Measurements from ENCODE around the gene KRTAP9-7. TPM values are rescaled to one million over a fixed set of nuclear protein-coding genes. Genes with fewer than 3 reads are reported as not detected.
A peak's percentile ranks its signal among the peaks of the same experiment; 100 is the strongest.
"Not testable (repeated sequence)": the region's sequence is repeated elsewhere in the genome, so short reads cannot be mapped to it uniquely, and the experiment has no call there.

The KRTAP9-7 gene
- total and polyA plus RNA-seq, 2 experiments from 2014 or later: not detected

GRCh38 chr17:41263212-41263611, 12.3 kb upstream of the KRTAP9-7 start:
- WGBS (ENCODE audit: low lambda C conversion rate, missing lambda C conversion rate): 89% methylated on average over 2 of the region's 2 CpGs
- Histone ChIP-seq H3K27ac (no peak overlapping the region), H2AFZ (no peak overlapping the region), H3K9me3 (ENCODE audit: low read depth) (no peaks in the 10 kb centered on the region), H3K9me2 (replicated peaks; ENCODE audit: insufficient read depth) (no peaks in the 10 kb centered on the region), H3K36me3 (replicated peaks; ENCODE audit: insufficient read depth, low read depth) (no peaks in the 10 kb centered on the region), H3K4me2 (no peak overlapping the region), H3K4me3 (no peak overlapping the region), H3K4me1 (ENCODE audit: insufficient read depth) (no peaks in the 10 kb centered on the region), H3K79me2 (no peaks in the 10 kb centered on the region), H4K20me1 (ENCODE audit: insufficient read depth, poor library complexity, severe bottlenecking) (no peaks in the 10 kb centered on the region), H3K27me3 (peaks cover 12% of the 10 kb centered on the region)
- peak; percentile 0 for DNase-seq (ENCODE audit: low spot score)
- no peak for TF ChIP-seq CTCF (IDR thresholded peaks at IDR 0.05; ENCODE audit: poor library complexity)
- no peak for TF ChIP-seq EZH2 (IDR thresholded peaks at IDR 0.05; ENCODE audit: borderline replicate concordance)
- TF ChIP-seq EZH2phosphoT487 (IDR thresholded peaks at IDR 0.05; ENCODE audit: low read depth, severe bottlenecking, unreplicated experiment): no peak

- H3K27ac ChIP-seq: no peak overlapping the region
- TF ChIP-seq EZH2phosphoT487 (IDR thresholded peaks at IDR 0.05; ENCODE audit: low read depth, severe bottlenecking, unreplicated experiment) (no peak), EZH2 (IDR thresholded peaks at IDR 0.05; ENCODE audit: borderline replicate concordance) (no peak), CTCF (IDR thresholded peaks at IDR 0.05; ENCODE audit: poor library complexity) (no peak)
- H3K79me2 ChIP-seq: no peaks in the 10 kb centered on the region
- no peaks in the 10 kb centered on the region for H3K36me3 ChIP-seq (replicated peaks; ENCODE audit: insufficient read depth, low read depth)
- H3K4me3 ChIP-seq: no peak overlapping the region
- 64% methylated on average over 3 of the region's 3 CpGs for WGBS (ENCODE audit: low lambda C conversion rate, missing lambda C conversion rate)
- no peaks in the 10 kb centered on the region for H3K4me1 ChIP-seq (ENCODE audit: insufficient read depth)
- no peak overlapping the region for H3K4me2 ChIP-seq
- H2AFZ ChIP-seq: no peak overlapping the region
- no peaks in the 10 kb centered on the region for H4K20me1 ChIP-seq (ENCODE audit: insufficient read depth, poor library complexity, severe bottlenecking)
- no peaks in the 10 kb centered on the region for H3K9me3 ChIP-seq (ENCODE audit: low read depth)
- no peaks in the 10 kb centered on the region for H3K9me2 ChIP-seq (replicated peaks; ENCODE audit: insufficient read depth)
- peak; percentile 1 for DNase-seq (ENCODE audit: low spot score)
- peaks cover 12% of the 10 kb centered on the region for H3K27me3 ChIP-seq
Measured at GRCh38 chr17:41264599-41264998, 10.9 kb upstream of the KRTAP9-7 start.

- peak; percentile 0 for DNase-seq (ENCODE audit: low spot score)
- Histone ChIP-seq H3K4me3 (no peak within 1 kb of the TSS), H3K9me2 (replicated peaks; ENCODE audit: insufficient read depth) (no peaks in the 10 kb centered on the region), H2AFZ (no peak within 1 kb of the TSS), H3K27me3 (peaks cover 12% of the 10 kb centered on the region), H3K4me2 (no peak within 1 kb of the TSS), H3K27ac (no peak within 1 kb of the TSS), H4K20me1 (ENCODE audit: insufficient read depth, poor library complexity, severe bottlenecking) (no peaks in the 10 kb centered on the region), H3K36me3 (replicated peaks; ENCODE audit: insufficient read depth, low read depth) (no peaks in the 10 kb centered on the region), H3K79me2 (no peaks in the 10 kb centered on the region), H3K9me3 (ENCODE audit: low read depth) (no peaks in the 10 kb centered on the region), H3K4me1 (ENCODE audit: insufficient read depth) (no peaks in the 10 kb centered on the region)
- 83% methylated on average over 2 of the region's 2 CpGs for WGBS (ENCODE audit: low lambda C conversion rate, missing lambda C conversion rate)
- TF ChIP-seq CTCF (IDR thresholded peaks at IDR 0.05; ENCODE audit: poor library complexity): no peak
- TF ChIP-seq EZH2 (IDR thresholded peaks at IDR 0.05; ENCODE audit: borderline replicate concordance): no peak
- no peak for TF ChIP-seq EZH2phosphoT487 (IDR thresholded peaks at IDR 0.05; ENCODE audit: low read depth, severe bottlenecking, unreplicated experiment)
Measured at GRCh38 chr17:41265078-41265477, 10.4 kb upstream of the KRTAP9-7 start, which contains the start of gene KRTAP9-6. Gene KRTAP9-6 (plus strand): TSS chr17:41265378. CDS start chr17:41265378, 0 bp downstream.

GRCh38 chr17:41267711-41268110, 7.8 kb upstream of the KRTAP9-7 start:
- H3K79me2 ChIP-seq: no peaks in the 10 kb centered on the region
- no peak overlapping the region for H3K4me3 ChIP-seq
- H3K27me3 ChIP-seq: peaks cover 8% of the 10 kb centered on the region
- H4K20me1 ChIP-seq (ENCODE audit: insufficient read depth, poor library complexity, severe bottlenecking): no peaks in the 10 kb centered on the region
- no peaks in the 10 kb centered on the region for H3K9me3 ChIP-seq (ENCODE audit: low read depth)
- no peaks in the 10 kb centered on the region for H3K9me2 ChIP-seq (replicated peaks; ENCODE audit: insufficient read depth)
- no peaks in the 10 kb centered on the region for H3K36me3 ChIP-seq (replicated peaks; ENCODE audit: insufficient read depth, low read depth)
- no peak overlapping the region for H2AFZ ChIP-seq
- WGBS (ENCODE audit: low lambda C conversion rate, missing lambda C conversion rate): no CpG with 5 or more reads among the region's 3 CpGs
- no peak overlapping the region for H3K27ac ChIP-seq
- TF ChIP-seq CTCF (IDR thresholded peaks at IDR 0.05; ENCODE audit: poor library complexity) (no peak), EZH2 (IDR thresholded peaks at IDR 0.05; ENCODE audit: borderline replicate concordance) (no peak), EZH2phosphoT487 (IDR thresholded peaks at IDR 0.05; ENCODE audit: low read depth, severe bottlenecking, unreplicated experiment) (no peak)
- no peak overlapping the region for H3K4me2 ChIP-seq
- no peak for DNase-seq (ENCODE audit: low spot score)
- H3K4me1 ChIP-seq (ENCODE audit: insufficient read depth): no peaks in the 10 kb centered on the region

GRCh38 chr17:41271323-41271722, 4.2 kb upstream of the KRTAP9-7 start:
- H3K4me2 ChIP-seq: not testable (repeated sequence)
- WGBS (ENCODE audit: low lambda C conversion rate, missing lambda C conversion rate): no CpG with 5 or more reads among the region's 1 CpG

More at GRCh38 chr17:41271323-41271722, 4.2 kb upstream of the KRTAP9-7 start:
- not testable (repeated sequence) for H3K27ac ChIP-seq; DNase-seq (ENCODE audit: low spot score); H3K9me2 ChIP-seq (replicated peaks; ENCODE audit: insufficient read depth); H2AFZ ChIP-seq; H3K27me3 ChIP-seq; H3K4me3 ChIP-seq; H3K36me3 ChIP-seq (replicated peaks; ENCODE audit: insufficient read depth, low read depth); H3K79me2 ChIP-seq; H3K9me3 ChIP-seq (ENCODE audit: low read depth); H3K4me1 ChIP-seq (ENCODE audit: insufficient read depth); H4K20me1 ChIP-seq (ENCODE audit: insufficient read depth, poor library complexity, severe bottlenecking)
